Mucosa of descending colon (tissue), 3 donors: ENCODE data around the gene AGPAT3. TPM values are rescaled to one million over a fixed set of nuclear protein-coding genes. Genes with fewer than 3 reads are reported as not detected.
A peak's percentile ranks its signal among the peaks of the same experiment; 100 is the strongest.

ENCODE experiments used
- ATAC-seq: fragments of 200-7000 bp; cut with Tn5 transposase; one replicate; pipeline ENCODE4 v1.9.1; 2020; ENCODE audit warnings: mild to moderate bottlenecking, moderate library complexity
- DNase-seq, 3 donors: peaks; one replicate each; pipeline ENCODE4 v3.0.0-alpha.2; 2020
- H3K36me3 ChIP-seq: fragments of 200-600 bp; one replicate; pipeline ENCODE4 v1.8.0; 2021; ENCODE audit warnings: low read depth, mild to moderate bottlenecking
- H3K4me1 ChIP-seq: fragments of 200-600 bp; one replicate; pipeline ENCODE4 v1.8.0; 2021; ENCODE audit warnings: low read depth, mild to moderate bottlenecking
- H3K4me3 ChIP-seq: fragments of 200-600 bp; one replicate; pipeline ENCODE4 v1.8.0; 2021; ENCODE audit warnings: mild to moderate bottlenecking
- H3K9me3 ChIP-seq: fragments of 200-600 bp; one replicate; pipeline ENCODE4 v1.8.0; 2021; ENCODE audit warnings: mild to moderate bottlenecking
- intact Hi-C, 2 donors: fragments of 100-400 bp; cut with DNase I in 1 of 2; cut with micrococcal nuclease in 1 of 2; formaldehyde crosslinking; loops; one replicate each; pipeline versions ENCODE4 v1.11.0 to v1.11.1; 2022; cut with DNase I, micrococcal nuclease
- total RNA-seq, 3 donors: library from RNA; stranded (reverse); fragmentation: NEBNext Ultra II Directional in 2 of 3; extraction: Animal tissue kit (Norgen Biotek cat#: 25700) in 2 of 3; gene quantifications; one replicate each; pipeline versions ENCODE4 v1.2.1 to v1.2.4, GENCODE V29; 2021 to 2023
- TF ChIP-seq, protein P1 (sequence below): fragments of 200-600 bp; IDR thresholded peaks from one replicate; pipeline ENCODE4 v1.8.0; 2022; ENCODE audit warnings: antibody characterized with exemption, mild to moderate bottlenecking
- donor health status: DM: no; HTN: no; CAD: no; lungs with moderate emphysema.
- donor health status: DM: no; HTN: no; CAD: no.
- donor health status: DM: no; HTN: yes; CAD: no.

Gene AGPAT3
- total RNA-seq, 3 donors from 2014 or later = 77.7 to 120 (median 97.7) TPM

DNA sequence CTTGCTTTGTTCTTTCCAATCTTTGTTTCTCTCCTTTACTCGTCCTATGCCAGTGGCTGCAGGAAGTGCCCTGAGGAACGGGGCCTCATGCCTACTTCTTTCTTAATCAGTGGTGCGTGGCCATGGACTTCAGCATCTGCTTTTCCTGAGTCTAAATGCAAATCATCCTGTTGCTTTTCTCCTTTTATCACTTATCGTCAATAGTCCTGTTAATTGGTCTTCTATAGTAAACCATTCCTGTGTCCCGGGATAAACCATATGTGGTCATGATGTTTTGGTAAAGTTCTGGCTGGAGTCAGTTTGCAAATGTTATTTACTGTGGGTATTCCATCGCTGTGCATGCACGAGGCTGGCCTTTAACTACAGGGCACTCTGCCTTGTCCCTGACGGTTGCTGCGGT, 47.5 kb downstream of the AGPAT3 start:
- intact Hi-C loops = no loop called here
- DNase-seq (no peak), ATAC-seq (no peak)
- Histone ChIP-seq H3K36me3 (no peaks in the 10 kb centered on the region), H3K4me3 (no peak overlapping the region), H3K9me3 (peaks cover 10% of the 10 kb centered on the region), H3K4me1 (no peaks in the 10 kb centered on the region)
- TF ChIP-seq, protein P1, sequence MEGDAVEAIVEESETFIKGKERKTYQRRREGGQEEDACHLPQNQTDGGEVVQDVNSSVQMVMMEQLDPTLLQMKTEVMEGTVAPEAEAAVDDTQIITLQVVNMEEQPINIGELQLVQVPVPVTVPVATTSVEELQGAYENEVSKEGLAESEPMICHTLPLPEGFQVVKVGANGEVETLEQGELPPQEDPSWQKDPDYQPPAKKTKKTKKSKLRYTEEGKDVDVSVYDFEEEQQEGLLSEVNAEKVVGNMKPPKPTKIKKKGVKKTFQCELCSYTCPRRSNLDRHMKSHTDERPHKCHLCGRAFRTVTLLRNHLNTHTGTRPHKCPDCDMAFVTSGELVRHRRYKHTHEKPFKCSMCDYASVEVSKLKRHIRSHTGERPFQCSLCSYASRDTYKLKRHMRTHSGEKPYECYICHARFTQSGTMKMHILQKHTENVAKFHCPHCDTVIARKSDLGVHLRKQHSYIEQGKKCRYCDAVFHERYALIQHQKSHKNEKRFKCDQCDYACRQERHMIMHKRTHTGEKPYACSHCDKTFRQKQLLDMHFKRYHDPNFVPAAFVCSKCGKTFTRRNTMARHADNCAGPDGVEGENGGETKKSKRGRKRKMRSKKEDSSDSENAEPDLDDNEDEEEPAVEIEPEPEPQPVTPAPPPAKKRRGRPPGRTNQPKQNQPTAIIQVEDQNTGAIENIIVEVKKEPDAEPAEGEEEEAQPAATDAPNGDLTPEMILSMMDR = no peak

DNA sequence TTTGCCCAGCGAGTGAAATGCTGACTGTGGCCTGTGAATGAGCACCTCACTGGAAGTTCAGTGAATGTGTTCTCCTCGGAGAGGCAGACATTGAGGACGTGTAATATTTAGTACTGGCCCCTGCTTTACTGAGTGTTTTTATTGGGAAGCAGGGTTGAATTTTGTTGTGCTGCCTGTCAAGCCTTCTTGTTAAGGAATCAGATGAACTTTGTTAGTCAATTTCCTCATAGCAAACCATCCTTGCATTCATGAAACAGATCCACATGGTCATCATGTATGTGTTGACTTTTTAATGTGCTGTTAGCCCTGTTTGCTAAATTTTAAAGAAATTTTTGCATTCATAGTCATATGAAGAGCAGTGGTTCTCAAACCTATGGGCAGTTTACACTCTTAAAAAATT, 47.9 kb downstream of the AGPAT3 start:
- ATAC-seq = no peak
- no peak for DNase-seq
- Histone ChIP-seq H3K4me1 (no peaks in the 10 kb centered on the region), H3K36me3 (no peaks in the 10 kb centered on the region), H3K9me3 (peaks cover 10% of the 10 kb centered on the region), H3K4me3 (no peak overlapping the region)
- TF ChIP-seq, protein P1 = no peak
- intact Hi-C loops = no loop called here

DNA sequence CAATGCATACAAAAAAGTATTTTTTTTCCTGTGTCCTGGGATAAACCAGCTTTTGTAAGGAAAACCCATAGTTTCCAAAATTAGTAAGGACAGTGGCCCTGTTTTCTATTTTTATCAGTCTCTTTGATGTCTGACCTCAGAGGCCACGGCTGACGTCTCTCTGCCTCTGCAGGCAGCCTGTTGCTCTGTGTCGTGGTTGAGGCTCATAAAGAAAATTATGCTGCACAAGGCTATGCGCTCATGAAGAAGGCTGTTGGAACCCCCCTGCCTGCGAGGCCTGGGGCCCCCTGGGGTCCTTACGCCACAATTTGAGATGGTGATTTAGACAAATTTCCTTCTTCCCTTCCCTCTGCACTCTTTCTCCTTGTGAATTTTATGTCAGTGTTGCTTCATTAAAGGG, 48.9 kb downstream of the AGPAT3 start:
- intact Hi-C loops = no loop called here
- TF ChIP-seq, protein P1 = no peak
- Histone ChIP-seq H3K36me3 (no peaks in the 10 kb centered on the region), H3K4me1 (no peaks in the 10 kb centered on the region), H3K4me3 (no peak overlapping the region), H3K9me3 (peaks cover 10% of the 10 kb centered on the region)
- DNase-seq = no peak
- ATAC-seq = no peak

DNA sequence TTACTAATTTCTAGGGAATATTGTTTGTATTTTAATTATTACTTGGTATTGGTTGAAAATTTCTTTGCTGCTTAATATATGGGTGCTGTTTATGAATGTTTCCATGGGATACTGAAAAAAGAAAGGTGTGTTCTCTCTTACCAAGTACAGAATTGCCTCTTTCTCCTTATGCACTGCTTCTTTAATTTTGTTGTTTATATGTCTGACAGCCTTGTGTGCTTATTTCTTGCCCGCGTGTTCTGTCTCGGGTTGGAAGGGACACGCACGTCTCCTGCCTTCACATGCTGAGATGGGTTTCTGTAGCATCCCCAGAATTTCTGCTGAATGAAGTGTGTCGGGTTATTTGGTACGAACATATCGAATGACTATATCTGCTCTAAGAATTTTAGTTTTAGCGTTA, 51.1 kb downstream of the AGPAT3 start:
- intact Hi-C loops = no loop called here
- H3K36me3 ChIP-seq = no peaks in the 10 kb centered on the region
- ATAC-seq (no peak), DNase-seq (no peak)
- H3K4me3 ChIP-seq = no peak overlapping the region
- peaks cover 10% of the 10 kb centered on the region for H3K9me3 ChIP-seq
- TF ChIP-seq, protein P1 = no peak
- no peaks in the 10 kb centered on the region for H3K4me1 ChIP-seq

DNA sequence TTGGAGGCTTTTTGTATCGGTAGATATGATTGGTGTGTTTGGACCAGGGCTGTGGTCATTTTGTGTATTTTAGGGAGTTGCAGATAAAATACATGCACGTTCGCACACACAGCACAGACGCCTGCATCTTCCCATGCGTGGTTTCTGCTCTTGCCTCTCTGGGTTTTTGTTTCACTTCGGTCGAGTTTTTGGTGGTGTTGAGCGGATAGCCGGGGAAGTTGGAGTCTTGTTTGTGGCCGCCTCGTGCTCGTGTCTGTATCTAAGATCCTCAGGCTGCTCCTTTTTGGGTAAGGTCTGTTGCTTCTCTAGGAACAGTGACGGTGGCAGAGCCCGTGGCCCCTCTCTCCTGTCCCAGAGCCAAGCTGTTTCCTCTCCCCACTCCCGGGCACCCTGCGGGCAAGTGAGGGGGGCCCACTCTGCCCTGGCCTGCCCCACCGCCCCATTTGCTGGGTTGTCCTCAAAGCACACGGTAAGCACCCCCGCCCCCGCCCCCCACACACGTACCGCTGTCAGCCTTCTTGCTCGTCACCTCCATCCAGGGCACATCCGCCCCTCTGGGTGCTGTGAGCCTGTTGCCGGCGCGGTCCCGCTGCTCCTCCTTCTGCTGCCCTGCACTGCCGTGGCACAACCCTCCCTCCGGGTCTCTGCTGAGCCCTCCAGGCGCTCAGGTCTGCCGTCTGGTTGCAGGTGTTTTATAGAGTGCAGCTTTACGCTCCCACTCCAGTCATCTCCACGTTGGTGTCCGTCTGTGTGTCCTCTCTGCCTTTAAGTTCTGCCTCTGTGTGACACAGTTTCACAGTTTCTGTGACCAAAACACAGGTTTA, 51.9 kb downstream of the AGPAT3 start:
- intact Hi-C loops = no loop called here
- peak in 1 of 3 donors; percentile 41 for DNase-seq
- peak; percentile 69 for ATAC-seq
- TF ChIP-seq, protein P1 = no peak
- Histone ChIP-seq H3K36me3 (no peaks in the 10 kb centered on the region), H3K4me1 (no peaks in the 10 kb centered on the region), H3K4me3 (no peak overlapping the region), H3K9me3 (peaks cover 10% of the 10 kb centered on the region)
